GM12801 (cell line): Measurements from ENCODE around the gene HGS.

Experiments used
- TF ChIP-seq, protein P1 (sequence below): IDR thresholded peaks from one replicate; pipeline ENCODE4 v1.5.1; 2011; ENCODE audit warnings: control low read depth; ENCODE audit not compliant: insufficient read length; ENCODE audit errors: extremely low read depth

HGS gene

DNA sequence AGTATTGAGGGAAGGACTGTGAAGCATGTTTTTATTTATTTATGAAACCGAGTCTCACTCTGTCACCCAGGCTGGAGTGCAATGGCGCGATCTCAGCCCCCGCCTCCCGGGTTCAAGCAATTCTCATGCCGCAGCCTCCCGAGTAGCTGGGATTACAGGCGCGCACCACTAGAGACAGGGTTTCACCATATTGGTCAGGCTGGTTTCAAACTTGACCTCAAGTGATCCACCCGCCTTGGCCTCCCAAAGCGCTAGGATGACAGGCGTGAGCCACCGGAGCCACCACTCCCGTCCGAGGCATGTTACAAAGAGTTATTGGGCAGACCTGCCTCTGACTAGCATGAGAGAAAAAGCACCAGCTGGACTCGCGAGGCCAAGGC lies 22.4 kb downstream of the HGS start:
- TF ChIP-seq, protein P1, sequence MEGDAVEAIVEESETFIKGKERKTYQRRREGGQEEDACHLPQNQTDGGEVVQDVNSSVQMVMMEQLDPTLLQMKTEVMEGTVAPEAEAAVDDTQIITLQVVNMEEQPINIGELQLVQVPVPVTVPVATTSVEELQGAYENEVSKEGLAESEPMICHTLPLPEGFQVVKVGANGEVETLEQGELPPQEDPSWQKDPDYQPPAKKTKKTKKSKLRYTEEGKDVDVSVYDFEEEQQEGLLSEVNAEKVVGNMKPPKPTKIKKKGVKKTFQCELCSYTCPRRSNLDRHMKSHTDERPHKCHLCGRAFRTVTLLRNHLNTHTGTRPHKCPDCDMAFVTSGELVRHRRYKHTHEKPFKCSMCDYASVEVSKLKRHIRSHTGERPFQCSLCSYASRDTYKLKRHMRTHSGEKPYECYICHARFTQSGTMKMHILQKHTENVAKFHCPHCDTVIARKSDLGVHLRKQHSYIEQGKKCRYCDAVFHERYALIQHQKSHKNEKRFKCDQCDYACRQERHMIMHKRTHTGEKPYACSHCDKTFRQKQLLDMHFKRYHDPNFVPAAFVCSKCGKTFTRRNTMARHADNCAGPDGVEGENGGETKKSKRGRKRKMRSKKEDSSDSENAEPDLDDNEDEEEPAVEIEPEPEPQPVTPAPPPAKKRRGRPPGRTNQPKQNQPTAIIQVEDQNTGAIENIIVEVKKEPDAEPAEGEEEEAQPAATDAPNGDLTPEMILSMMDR: no peak

DNA sequence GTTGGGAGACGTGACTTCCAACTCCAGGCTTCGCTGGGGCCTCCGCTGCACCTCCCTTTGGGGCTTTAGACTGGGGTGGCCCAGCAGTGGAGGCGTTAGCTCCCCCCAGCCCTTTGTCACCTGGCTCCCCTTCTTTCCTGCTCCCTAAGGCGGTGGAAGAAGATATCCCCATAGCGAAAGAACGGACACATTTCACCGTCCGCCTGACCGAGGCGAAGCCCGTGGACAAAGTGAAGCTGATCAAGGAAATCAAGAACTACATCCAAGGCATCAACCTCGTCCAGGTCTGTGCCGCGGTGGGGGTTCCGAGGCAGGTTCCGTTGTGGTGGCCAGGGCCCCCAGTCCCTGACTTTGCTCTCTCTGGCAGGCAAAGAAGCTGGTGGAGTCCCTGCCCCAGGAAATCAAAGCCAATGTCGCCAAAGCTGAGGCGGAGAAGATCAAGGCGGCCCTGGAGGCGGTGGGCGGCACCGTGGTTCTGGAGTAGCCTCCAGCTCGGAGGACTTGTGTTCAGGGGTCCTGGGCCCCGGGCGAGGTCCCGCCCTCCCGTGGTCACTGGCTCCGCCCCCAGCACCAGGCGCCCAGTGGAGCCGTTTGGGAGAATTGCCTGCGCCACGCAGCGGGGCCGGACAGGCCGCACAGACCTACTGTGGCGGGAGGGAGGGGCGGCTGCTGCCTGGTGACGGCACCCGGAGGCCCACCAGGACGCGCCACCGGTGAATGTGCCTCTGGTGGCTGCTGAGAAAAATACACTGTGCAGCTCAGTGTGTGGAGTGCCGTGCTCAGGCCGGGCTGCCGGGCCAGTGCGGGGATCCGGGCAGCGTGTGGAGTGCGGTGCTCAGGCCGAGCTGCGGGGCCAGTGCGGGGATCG lies 23.2 kb downstream of the HGS start:
- TF ChIP-seq, protein P1: no peak

DNA sequence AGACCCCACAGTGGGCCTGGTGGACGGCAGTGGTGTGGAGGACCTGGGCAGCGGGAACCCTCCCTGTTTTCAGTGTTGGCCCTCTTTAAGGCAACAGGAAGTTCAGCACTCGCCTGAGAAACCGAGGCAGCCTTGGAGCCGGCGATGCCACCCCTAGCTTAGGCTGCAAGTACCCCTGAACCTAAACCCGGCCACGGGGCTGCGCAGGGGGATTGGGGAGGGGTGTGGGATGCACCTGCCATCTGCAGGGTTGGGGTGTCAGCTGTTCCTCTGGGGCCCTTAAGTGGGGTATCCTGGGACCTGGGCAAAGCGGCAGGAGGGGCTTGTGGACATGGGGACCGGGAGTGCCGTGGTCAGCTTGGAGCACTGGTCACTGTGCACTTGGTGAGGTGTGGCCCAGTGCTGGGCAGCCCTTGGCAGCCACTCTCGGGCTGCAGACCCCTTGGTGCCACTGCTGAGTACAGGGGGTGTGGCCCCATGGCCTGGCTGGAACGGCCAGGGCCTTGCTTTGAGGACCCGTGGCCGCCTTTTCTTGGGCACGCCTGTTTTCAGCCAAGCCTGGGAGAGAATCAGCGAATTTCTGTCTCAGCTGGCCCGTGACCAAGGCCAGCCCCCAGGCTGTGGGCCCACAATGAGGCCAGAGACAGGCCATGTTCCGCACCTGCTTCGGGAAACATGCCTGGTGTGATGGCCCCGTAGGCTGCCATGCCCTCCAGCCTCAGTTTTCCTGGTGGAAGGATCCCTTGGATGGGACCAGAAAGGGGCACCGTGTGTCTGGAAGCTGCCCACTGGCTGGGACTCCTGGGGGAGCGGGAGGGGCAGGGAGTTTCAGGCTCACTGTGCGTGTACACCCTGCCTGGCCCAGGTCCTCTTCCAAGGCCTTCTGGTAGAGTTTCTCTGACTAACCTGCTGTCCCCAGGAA lies 24.2 kb downstream of the HGS start:
- TF ChIP-seq, protein P1: no peak

DNA sequence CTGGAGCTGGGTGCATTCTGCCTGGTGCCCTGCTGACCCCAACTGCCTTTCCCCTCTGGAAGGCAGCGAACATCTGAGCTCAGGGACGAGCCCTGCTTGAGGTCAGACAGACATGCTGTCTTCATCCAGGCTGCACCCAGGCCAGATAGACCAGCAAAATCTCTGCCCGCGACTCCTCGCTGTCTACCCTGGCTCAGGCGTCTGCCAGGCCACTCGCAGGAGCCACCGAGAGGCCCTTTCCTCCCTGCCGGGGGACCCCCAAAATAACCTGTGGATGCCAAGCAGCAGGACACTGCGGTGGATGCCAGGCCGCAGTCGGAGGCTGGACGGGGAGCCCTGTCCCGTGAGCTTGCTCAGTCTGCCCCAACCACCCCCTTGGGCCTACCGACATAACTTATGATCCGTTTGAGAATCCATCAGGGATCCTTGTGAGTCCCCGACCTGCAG lies 25.0 kb downstream of the HGS start:
- TF ChIP-seq, protein P1: no peak

DNA sequence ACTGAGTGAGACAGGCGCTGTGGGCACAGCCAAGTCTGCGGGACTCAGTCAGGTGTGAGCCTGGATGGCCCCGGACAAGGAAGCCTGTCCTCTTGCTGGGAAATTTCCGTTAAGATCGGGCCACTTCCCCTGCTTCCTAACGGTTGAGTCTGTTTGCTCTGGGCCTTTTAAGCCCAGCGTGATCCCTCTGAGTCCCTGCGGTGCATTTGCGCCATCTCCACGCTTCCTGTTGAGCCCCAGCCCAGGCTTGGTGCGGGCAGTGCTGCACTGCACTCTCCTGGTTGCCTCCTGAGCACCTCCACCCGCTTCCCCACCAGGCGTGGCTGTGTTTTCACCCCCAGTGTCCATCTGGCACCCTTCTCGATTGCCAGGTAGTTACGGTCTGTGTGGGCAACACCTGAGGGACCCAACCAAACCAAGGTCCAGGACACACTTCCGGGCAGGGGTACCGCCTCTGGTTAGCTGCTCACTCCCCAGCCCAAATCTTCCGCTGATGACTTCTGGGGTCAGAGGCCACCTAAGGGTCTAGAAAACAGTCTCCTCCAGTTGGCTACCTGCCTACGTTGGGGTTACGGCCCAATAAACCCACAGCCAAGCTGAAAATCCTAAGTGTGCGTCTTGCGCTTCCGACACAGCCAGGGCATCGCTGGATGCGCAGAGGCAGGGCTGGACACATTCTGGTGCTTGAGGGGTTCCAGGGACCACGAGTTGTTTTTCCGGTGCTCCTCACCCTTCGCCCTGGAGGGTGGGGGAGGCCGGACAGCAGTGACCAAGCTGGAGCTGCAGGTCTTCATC lies 26.9 kb downstream of the HGS start:
- TF ChIP-seq, protein P1: no peak

DNA sequence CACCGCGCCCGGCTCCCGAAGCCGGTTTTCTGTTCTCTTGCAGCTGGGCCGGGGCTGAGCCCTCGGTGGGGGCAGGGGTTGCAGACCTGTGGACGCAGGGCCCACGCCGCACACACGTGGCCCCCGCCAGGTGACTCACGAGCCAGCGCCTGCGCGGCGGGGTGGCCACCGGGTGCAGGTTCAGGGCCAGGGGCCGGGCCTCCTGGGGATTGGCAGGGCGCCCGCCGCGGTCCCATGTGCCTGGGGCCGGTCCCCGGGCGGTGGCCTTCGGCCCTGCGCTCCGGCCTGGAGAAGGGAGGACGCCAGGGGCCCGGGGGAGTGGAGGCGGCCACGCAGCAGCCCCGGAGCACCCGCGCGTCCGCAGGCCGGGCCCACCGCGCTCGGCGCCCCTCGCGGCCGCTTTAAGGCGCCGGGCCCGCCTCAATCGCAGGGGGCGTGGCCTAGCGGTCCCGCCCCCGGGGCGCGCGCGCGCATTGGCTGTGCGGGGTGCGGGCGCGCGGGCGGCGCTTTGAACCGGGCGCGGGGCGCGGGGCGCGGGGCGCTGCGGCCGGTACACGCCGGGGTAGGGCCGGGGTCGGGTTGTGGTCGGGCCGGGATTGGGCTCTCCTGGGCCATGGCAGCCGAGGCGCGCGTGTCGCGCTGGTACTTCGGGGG lies 28.1 kb downstream of the HGS start, which contains the start of gene SLC25A10:
TSS of gene SLC25A10 (plus strand) at position 471 of the 654 bp plus-strand sequence. CDS start at position 614, 143 bp downstream.
- TF ChIP-seq, protein P1: no peak
